GM19372 (cell line): Measurements from ENCODE around the gene WWC1.

Experiments used
- ATAC-seq: cut with Tn5 transposase; IDR thresholded peaks from one replicate; pipeline ENCODE4 v1.9.1; 2021; ENCODE audit warnings: mild to moderate bottlenecking, low read depth, moderate library complexity; ENCODE audit not compliant: unreplicated experiment

Gene WWC1

DNA sequence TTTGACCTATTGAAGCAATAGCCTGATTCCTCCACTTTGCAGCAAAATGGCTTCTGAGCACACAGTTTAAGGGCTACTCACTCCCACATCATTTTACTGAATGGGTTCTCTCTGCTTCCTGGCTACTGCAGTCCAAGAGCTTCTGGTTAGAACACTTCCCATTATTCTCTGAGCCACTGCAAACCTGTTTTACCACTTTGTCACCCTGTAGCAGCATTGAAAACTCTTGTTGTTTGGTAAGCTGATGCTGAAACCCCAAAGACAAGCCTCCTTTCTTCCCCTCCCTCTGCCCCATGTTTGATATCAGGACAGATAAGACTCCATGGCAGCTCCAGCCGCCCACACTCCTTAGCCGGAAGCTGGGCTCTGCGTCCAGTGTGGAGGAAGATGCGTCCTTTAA, 110.4 kb downstream of the WWC1 start:
- ATAC-seq, result no peak

DNA sequence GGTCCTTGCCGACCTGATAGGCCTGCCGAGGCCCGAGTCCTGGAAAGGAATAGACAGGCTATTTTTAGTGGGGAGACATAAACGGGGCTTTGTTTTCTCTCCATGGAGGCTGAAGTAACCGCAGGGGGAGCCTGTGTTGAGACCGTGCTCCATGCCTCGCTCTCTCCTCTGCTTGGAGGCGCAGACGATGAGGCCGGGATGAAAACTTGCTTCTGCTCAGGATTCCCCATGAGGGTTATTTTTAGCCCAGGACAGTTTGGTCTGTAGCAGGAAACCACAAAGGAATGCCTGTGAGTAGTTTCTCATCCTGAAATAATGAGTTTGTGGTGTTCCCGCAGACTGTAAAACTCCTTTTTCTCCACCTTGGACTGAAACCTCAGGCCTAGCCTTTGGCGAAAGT, 112.9 kb downstream of the WWC1 start:
- ATAC-seq, result no peak

DNA sequence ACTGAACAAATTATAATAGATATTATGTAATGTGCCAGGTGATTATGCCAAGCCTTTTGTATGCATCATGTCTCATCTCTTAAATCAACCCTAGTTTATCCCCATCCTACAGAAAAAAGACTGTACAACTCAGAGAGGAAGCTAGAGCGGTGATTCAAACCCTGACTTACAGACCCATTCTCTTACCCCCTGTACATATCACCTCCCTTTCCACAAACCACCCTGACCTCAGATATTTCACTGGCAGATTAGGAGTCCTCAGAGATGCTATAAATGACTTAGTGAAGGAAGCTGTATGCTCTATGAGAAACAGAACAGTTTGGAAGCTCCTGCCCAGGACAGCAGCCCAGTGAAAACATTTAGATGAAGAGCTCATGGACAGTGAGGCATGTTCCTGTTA, 115.8 kb downstream of the WWC1 start:
- ATAC-seq, result no peak

DNA sequence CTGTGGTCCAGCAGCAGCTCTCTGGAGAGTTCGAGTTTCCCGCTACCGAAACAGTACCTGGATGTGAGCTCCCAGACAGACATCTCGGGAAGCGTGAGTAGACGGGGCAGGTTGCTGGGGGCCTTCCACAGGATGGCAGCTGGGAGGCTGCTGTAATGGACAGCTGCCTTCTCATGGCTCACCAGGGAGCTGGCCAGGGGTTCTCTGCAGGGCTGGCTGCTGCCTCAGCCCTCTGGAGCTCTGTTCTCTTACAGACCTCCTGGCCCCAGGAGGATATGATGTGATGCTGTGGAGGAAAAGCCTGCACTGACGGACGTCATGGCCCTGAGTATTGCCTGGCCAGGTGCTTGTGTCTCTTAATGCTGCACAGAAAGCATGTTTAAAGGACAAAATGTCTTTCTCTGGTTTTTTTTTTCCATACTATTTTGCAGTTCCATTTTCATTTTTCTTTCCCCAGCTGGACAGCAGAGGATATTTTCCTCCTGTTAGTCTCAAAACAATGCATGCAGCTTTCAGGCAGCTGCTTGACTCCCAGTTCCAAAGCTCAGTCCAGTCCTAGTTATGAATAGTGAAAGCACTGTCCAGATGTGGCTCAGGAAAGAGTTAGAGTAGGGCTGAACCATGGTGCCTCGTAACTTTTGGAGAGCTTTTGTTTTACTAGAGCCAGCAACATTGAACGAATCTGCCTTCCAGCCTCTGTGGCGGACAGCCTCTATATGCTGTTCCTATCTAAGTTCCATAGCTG, 117.3 kb downstream of the WWC1 start:
- no peak for ATAC-seq

DNA sequence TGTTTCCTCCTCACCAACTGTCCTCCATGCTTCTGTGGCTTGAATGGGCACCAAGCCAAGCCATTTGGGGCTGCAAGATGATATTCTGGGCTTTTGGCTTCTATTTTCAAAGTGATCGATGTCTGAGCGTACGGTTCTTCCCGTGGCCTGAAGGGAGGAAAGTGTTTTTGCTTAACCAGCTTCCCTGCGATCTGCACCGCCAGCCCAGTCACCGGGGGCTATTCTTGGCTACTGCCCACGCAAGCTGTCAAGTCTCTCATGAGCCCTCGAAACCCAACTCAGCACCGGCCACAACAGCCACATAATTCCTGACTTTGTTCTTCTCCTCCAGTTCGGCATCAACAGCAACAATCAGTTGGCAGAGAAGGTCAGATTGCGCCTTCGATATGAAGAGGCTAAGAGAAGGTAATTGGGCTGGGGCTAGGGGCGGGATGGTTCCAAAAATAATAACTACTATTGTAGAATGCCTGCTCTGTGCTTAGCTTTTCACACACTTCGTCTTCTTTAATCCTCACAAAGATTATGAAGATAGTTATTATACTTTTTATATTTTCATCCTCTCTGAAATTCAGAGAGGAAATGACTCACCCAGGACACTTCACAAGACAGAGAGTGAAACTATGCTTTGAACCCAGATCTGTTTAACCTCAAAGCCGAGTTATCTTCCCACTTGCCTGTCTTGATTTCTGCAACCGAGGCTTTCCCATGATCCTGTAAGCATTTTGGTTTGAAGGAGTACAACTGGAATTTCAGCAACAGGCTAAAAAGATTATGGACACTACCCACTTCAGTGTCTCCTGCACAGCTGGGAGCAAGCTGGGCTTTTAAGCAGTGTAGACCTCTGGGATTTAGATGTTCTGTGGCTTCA, 118.4 kb downstream of the WWC1 start:
- ATAC-seq, result no peak

DNA sequence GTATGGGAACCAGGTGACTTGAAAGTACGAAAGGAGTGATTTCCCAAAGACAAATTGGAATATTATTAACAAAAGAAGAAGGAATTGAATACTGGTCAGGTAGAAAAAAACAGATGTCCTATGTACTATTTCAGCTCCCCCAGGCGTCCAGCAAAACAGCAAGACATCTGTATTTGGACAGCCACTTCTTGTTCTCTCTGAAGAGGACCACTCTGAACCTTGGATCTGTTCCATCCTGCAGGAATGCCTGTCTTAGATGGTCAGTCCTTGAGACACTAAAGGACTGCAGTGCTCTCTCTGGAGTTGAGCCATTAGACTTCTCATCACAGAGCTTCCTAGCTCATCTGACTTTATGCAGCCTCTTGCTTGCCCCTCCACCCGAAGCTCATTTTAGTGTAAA, 120.4 kb downstream of the WWC1 start:
- ATAC-seq, result no peak

DNA sequence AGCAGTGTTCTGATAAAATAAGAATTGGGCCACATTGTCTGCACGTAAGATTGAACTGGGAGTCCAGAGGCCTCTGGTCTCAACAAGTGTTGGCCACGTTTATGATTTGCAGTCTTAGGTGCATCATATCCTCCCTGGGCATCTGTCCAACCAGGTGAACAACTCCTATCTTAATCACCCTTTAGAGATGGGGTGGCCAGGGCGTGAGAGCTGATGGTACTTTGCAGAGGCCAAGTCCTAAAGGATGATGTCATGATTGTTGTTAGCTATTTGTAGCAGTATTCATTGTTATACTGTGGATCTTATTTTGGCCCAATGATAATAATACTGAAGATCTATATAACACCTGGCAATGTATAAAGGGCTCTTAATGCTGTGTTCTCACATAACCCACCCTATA, 121.6 kb downstream of the WWC1 start:
- ATAC-seq, result no peak

DNA sequence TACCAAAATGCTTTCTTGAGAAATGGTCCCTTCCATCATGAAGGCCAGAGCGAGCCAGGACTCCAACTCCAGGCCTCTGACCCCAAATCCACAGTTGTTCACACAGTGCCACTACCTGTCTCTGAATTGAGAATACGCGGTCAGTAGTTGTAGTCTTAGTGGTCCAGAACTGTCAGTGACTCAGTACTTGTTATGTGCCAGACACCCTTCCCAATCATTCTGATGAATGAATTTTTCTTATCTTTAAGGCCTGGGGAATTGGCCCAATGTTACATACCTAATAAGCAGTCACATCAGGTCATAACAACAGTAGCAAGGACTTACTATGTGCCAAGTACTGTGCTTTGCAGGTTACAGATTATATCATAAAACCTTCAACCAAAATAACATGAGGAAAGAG, 122.2 kb downstream of the WWC1 start:
- ATAC-seq, result no peak

DNA sequence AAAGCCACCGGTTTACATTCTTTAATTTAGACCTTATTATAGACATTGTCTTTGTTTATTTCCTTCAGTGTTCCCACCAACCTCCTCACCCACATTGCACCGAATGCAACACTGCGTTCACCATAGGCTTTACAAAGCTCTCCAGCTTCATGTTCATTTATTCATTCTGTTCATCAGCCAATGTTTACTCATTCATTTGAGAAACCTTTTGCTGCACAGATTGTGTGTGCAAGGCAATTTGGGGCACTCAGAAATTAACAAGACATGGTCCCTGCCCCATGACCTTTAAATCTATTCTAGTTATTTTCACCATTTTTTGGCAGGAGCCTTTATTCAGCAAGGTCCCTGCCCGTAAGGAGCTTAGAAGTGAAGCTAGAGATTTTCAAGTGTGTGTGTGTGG, 124.0 kb downstream of the WWC1 start:
- ATAC-seq, result no peak

DNA sequence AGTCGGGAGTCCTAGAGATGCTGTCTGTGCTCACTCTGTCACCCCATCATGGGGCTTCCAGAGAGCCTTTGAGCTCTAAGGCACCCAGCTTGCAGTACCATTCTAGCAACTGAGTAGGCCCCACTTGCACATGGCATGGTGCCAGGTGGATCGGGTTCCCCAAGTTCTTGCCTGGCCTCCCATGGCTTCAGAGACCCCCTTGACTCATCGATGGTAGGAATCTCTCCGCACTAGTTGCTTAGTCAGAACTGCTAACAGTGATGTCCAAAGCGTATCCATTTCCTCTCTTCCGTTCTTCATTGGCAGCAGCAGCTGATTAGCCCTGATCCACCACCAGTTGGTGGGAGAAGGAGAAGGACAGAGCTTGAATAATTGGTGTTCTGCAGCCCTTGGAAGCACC, 124.5 kb downstream of the WWC1 start:
- ATAC-seq, result no peak

DNA sequence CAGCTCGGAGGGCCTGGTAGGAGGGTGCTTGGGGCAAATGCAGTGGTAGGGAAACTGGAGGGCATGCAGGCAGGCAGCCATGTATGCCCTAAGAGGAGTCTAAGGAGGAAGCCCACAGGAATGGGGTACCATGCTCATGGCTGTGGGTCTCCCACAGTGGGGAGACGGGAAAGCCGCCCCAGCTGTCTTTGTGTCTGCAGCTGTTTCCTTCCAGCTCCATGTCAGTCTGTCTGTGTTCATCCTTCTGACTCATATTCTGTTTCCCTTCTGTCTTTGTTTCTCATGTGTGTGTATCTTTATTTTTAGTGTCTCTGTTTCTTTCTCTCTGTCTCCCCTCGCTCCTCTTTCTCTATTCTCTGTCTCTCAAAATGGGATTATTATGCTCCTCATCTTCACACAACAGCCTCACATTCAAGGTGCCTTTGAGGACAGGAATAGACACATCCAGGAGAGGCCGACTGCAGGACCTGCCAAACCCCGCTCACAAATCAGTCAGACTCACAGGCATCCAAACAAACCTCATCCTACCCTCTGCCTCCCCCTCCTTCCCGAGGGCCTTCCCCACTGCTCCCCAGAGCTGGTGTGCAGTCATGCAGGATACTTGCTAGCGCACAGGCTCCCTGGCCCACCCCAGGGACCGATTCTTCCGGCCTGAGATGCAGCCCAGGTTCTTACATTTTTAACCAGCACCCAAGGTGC, 126.4 kb downstream of the WWC1 start:
- no peak for ATAC-seq

DNA sequence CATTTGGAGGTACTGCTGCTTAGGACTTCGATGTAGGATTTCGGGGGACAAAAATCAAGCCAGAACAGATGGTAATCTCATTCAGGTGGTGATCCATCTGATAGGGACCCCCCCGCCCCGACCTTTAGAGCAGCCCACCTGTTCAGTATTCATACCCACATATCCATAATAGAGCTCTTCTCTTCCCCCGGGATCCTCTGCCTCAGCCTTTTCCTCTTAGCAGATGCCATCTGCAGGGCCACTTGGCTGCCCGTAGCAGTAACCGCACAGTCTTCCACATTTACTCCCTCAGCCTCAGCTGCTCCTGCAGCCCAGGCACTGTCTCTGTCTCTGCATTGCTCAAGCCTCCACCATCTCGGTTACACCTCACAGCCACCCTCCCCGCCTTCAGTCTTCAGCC, 129.0 kb downstream of the WWC1 start:
- no peak for ATAC-seq

DNA sequence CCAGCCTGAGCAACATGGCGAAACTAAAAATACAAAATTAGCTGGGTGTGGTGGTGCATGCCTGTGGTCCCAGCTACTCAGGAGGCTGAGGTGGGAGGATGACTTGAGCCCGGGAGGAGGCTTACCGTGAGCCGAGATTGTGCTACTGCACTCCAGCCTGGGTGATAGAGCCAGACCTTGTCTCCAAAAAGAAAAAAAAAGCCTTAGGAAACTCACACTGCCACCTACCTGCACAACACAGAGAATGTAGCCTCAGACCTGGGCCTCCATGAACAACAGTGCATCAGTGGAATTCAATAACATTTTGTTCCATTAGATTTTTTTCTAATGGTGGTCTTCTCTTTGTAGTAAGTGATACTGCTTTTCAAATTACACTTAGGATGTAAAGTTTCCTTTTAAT, 131.0 kb downstream of the WWC1 start:
- ATAC-seq, result no peak

DNA sequence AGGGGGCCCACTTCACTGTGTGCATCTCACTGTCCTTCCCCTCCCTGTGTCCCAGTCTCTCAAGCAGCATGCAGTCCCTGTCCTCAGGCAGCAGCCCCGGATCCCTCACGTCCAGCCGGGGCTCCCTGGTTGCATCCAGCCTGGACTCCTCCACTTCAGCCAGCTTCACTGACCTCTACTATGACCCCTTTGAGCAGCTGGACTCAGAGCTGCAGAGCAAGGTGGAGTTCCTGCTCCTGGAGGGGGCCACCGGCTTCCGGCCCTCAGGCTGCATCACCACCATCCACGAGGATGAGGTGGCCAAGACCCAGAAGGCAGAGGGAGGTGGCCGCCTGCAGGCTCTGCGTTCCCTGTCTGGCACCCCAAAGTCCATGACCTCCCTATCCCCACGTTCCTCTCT, 132.0 kb downstream of the WWC1 start:
- ATAC-seq, result no peak

DNA sequence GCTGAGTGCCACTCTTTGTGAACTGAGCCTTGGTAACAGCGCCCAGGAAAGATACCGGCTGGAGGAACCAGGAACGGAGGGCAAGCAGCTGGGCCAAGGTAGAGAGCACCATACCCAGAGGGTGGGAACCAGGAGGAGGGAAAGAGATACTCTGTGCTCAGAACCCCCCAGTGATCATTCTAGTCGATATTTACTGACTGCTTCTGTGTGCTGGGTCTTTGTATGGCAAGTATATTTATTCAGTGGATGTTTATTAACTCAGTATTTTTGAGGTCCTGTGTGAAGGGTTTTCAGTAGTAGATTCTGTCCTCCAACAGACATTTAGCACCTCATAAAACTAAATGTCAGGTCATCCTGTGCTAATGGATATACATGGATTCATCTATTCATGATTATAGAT, 132.5 kb downstream of the WWC1 start:
- no peak for ATAC-seq

DNA sequence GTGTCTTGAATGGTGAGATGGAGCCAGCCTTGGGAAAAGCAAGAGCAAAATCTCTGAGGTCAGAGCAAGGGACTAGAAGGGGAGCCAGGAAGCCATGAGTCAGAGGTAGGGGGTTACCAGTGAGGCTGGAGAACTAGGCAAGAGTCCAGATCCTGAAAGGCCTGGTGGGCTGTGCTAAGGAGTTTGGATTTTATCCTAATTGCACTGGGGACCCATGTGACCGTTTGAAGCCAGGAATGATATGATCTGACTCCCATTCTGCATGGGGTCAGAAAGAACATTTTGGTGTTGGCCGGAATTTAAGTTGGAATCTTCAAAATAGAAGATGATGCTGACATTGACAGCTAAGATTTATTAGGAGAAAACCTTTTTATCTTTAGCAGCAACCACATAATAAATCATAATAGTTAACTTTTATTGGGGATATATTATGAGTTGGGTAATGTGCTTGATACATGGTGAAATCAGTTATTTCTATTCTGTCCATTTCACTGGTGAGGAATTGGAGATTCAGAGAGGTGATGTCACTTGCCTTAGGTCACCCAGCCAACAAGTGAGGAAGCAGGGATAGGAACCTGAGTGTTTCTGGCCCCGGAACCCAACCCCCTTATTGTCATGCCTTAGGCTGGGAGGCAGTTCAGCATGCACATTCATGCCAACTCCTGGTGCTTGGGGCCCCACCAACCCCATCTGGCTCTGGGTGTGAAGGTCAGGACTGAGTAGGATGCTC, 133.3 kb downstream of the WWC1 start:
- no peak for ATAC-seq

DNA sequence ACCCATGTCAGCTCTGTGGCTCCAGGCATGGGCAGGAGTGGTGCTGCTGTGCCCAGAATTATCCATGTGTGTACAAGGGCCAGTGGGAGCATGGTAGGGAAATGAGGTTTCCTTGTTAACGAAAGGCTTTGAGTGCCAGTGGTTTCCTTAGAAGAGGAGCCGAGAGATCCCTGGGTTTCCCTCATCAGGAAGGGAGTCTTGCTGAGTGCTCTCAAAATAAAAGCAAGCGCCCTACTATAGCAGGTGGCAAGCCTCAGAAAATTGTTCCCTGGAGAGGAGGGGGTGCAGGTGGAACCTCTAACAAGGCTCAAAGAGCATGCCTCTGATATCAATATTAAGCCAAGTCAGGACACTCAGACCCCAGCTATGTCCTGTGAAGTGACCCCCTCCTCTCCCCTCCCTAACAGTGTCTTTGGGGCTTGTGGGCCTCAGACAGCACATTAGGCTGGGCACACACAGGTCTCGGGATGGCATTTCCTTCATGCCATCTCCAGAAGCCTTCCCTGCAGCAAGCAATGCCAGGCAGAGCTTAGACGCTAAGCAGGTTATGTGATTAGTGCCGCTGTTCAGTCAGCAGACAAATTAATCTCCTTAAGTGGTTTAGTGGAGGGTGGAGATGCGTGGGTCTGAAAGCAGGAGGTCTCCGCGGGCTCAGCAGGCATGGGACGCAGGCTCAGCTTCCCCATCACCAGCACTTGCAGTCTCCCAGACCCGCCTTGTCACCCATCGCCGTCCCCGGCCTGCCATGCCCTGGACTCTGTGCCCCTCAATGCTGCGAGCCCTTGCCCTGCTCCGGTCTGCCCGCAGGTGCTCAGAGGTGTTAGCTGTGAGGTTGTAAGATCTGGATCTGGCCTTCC, 134.8 kb downstream of the WWC1 start:
- no peak for ATAC-seq

DNA sequence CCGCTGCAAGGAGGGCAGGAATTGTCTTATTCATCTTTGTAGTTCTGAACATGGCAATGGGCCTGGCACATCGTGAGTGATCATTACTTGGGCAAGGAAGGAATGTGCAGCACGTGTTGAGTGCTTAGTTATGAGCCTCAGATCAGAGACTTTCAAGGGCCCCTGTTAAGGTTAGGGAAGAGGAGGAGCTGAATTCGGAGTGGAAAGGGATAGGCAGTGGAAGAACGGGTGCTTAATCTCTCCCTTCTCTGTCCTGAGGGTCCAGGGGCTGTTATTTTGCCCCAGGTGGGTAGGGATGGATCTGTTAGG, 135.4 kb downstream of the WWC1 start:
- ATAC-seq, result no peak

DNA sequence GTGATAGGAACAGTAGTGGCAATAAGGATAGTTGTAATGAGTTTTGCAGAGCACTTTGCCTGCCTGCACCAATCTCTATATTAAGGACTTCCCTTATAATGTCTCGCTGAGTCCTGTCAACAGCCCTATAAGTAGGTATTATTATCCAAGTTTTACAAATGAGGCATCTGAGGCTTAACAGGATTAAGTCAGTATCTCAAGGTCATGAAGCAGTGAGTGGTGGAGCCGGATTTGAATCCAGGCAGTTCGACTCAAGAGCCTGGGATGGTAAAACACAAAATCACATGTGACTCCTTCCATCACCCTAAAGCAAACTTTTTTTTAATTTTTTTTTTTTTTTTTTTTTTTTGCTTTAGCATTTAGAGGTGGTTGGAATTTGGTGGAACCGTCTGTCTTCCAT, 135.8 kb downstream of the WWC1 start:
- no peak for ATAC-seq

DNA sequence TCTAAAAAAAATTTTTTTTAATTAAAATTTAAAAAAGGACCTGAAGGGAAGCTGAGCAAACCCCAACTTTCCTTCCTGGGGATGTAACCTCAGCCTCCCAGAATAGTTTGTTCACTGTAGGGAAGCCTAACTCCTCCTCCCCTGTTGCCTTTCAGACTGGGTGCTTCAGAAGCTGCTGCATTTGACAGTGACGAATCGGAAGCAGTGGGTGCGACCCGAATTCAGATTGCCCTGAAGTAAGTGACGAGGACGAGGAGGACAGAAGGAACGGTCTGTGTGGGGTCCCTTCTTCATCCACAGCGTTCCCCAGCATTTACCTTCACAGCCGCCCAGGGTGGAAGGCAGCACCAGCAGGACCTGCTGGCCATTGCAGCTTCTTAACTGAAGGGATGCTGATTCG, 137.1 kb downstream of the WWC1 start:
- no peak for ATAC-seq
